ENCODE data around the gene FTCD.
"Not testable (repeated sequence)": the region's sequence is repeated elsewhere in the genome, so short reads cannot be mapped to it uniquely, and the experiment has no call there.

Gene FTCD

DNA sequence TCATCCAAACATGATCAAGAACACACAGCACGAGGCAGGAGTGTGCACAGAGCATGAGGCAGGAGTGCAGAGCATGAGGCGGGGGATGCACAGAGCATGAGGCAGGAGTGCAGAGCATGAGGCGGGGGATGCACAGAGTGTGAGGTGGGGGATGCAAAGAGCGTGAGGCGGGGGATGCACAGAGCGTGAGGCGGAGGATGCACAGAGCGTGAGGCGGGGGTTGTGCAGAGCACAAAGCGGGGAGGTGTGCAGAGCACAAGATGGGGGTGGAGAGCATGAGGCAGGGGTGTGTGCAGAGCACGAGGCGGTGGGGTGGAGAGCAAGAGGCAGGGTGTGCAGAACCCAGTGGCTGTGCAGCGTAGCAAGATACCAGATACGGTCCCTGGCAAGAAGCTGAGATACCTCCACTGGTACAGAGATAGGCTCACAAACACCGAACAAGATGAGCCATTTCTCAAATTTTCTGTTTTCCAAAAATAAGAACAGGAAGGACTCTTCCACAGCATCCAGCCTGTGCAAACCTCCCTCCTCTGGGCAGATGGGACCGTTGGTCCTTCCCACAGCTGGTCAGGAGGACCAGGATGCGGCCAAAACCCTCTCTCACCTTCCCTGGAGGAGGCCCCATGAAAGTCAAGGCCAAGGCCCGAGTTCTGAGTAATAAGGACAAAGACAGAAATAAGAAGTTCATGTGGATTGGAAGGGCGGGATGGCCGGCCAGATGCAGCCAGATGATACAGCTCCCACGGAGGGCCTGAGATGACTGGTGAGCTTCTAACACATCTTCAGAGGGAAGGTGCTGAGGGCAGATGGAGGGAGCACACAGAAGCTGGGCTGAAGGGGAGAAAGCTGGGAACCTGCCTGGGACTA is 16.9 kb upstream of the FTCD start:
- no peak for DNase-seq

GRCh38 chr21:46171585-46171984 is 16.2 kb upstream of the FTCD start:
- DNase-seq: no peak

DNA sequence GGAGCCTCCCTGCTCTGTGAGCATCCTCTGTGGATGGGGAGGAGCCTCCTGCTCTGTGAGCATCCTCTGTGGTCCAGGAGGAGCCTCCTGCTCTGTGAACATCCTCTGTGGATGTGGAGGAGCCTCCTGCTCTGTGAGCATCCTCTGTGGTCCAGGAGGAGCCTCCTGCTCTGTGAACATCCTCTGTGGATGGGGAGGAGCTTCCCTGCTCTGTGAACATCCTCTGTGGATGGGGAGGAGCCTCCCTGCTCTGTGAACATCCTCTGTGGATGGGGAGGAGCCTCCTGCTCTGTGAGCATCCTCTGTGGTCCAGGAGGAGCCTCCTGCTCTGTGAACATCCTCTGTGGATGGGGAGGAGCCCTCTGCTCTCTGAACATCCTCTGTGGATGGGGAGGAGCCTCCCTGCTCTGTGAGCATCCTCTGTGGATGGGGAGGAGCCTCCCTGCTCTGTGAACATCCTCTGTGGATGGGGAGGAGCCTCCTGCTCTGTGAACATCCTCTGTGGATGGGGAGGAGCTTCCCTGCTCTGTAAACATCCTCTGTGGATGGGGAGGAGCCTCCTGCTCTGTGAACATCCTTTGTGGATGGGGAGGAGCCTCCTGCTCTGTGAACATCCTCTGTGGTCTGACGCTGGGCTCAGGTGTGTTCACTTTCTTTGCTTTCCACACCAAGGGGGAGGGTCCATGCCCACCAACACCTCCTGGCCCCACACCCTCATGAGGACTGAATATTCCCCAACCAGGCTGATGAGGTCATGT is 15.2 kb upstream of the FTCD start:
- not testable (repeated sequence) for DNase-seq

DNA sequence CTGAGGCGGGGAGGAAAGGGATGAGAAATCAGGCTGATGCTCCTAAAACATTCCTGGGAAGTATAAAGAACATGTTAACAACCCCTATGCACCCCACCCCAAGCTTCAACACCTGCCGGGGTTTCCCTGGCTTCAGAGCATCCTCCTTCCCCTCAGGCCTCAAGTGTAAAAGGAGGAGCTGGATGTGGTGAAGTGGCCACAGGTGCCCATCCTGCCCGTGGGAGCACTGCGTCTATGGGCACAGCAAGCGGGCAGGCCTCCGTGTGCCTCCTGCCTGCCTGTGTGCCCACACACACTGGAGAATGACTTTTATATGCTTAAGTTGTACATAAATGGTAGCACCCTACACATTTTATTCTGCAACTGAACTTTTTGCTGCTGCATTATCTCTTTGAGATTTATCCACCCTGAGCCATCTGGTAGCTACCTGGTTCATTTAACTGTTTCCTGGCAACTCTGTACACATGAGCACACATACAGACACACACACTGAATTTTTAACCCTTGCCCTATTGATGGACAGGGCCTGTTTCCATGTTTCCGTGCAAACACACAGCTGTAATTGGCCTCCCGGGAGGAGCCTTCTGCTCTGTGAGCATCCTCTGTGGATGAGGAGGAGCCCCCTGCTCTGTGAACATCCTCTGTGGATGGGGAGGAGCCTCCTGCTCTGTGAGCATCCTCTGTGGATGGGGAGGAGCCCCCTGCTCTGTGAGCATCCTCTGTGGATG is 13.4 kb upstream of the FTCD start:
- DNase-seq: no peak

DNA sequence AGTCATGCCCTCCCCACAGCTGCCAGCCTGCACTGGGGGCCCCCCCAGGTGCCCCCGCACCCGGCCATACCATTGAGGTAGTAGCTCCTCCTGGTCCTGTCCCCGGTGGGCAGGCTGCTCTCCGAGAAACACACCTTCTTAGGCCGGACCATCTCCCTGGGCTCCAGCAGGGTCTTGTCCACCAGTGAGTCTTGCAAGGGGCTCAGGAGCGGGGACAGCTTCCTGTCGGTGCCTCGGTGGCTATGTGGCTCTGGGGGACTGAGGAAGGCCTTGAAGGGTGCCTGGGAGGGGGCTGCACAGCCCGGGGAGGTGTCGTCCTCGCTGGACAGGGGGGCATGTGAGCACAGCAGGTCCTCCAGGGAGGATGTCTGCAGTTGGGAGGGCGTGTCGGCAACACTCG is 12.9 kb upstream of the FTCD start:
- no peak for DNase-seq

DNA sequence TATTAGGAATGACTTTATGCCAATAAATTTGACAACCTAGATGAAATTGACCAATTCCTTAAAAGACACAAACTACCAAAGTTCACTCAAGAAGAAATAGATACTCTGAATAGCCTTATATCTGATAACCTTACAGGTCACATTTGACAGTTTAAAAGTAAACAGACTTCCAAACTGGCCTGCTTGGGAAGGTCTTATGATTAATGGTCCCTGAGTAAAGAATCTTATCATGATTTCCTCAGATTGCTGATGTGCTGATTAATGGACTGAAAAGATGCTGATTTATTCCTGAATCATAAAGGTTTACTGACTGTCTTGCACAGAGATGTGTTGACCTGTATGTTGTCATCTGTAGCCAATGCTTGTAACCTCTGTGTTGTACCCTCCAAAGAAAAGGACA is 9.7 kb upstream of the FTCD start:
- no peak for DNase-seq

DNA sequence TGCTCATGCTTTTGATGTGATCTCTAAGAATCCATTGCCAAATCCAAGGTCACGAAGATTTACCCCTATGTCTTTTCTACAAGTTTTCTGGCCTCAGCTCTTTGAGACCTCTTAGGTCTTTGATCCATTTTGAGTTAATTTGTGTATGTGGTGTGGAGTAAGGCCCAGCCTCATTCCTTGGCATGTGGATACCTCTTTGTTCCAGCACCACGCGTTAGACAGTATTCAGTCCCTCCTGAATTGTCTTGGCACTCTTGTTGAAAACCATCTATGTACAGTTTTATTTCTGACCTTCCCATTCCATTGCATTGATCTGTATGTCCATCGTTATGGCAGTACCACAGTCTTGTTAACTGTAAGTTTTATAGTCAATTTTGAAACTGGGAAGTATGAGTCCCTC is 8.0 kb upstream of the FTCD start:
- no peak for DNase-seq

DNA sequence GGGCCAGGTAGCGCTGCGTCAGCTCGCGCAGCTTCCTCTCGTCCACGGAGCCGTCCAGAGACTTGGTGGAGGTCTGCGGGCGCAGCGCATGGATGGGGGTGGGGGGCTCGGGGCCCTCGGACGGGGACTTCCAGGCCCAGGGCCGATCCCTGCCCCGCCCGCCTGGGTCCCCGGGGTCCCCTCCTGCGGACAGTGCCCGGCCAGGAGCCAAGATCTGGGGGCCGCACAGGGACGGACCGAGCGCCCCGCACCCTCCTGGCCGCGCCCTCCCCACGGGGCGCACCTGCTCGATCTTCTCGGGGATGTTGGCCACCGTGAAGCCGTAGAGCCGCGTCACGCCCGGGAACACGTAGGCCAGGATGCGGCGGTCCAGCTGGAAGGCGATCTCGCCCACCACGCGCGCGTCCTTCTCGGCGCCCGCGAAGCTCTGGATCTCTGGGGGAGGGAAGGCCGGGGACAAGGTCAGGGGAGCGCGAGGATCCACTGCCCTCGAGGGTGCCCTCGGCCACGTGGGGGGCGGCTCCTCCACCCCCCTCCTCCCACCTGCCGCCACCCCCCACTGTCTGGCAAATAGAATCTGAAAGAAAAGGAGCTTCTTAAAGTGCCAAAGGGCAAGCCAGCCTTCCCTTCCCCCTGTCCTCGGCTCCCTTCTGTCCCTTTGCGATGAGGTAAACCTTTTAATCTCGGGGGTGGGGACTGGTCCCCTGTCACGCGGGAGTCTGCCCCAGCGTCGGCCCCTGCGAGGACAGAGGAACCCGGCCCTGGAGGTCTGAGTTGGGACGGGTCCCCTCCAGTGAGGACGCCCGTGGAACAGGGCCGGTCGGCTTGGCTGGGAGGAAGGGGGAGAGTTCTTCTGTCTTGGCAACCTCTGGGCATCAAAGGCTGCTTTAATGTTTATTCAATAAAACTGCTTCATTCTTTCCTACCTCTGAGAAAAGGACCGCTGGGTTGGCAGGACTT is 6.5 kb upstream of the FTCD start:
- DNase-seq: no peak

DNA sequence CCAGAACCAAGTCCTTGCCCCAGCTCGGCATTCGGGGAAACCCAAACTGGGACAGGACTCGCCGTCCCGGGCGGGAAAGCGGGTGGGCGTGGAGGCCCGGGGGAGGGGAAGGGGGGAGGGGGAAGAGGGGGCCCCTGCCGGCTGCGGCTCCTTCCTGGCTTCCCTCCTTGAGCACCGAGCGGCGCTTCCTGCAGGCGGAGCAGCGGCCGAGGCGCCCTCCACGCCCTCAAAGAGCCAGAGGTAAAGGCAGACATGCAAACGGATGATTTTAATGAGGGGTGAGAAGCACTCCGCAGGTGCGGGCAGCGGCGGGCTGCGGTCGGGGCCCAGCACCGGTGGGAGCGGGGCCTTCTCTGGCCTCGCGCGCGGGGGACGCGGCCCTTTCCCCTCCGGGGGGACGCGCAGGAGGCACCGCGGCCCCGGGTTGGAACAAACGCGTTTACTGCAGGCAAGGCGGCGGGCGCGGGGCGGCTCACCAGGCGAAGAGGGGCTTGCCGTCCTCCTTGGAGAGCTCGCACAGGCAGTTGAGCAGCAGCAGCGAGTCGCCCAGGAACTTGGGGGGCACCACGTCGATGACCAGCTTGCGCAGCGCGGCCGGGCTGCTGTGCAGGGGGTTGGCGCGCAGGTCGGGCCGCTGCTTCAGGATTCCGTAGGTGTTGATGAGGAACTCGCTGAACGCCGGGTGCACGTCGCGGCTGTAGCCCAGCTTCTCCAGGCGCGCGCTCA is 5.7 kb upstream of the FTCD start:
- DNase-seq: no peak

GRCh38 chr21:46160657-46160906 is 5.2 kb upstream of the FTCD start:
- no peak for DNase-seq

DNA sequence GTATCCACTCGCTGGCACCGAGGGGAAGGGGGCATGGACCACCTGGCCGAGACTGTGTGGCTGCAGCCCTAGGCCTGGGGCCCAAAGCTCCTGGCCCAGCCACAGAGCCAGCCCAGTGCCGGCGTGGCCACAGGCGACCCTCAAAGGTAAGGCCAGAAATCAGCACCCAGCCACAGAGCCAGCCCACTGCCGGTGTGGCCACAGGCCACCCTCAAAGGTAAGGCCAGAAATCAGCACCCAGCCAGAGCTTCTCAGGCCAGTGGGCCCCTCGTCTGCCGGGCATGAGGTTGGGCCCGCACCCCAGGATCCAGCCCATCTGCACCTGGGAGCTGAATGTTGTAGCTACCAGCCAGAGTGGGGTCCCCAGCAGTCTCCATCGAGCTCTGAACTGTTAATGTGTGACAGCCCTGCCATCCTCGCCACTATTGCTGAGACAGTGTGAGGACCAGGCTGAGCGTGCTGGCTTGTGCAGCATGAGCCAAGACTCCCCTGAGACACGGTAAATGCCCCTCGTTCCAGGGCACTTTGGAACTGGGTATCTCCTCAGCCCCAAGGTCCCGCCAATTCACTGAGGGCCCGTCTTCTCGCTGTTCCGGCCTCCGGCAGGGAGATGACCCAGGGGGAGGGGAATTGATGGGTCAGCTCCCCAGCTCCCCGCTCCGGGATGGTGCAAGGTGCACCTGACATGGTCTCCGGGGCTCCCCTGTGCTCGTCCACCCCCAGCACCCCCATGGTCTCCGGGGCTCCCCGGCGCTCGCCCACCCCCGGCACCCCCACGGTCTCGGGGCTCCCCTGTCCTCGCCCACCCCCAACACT is 4.7 kb upstream of the FTCD start:
- no peak for DNase-seq

- no peak for DNase-seq
Observed at GRCh38 chr21:46159390-46159789, 4.0 kb upstream of the FTCD start.

GRCh38 chr21:46158666-46159300 is 3.4 kb upstream of the FTCD start:
- DNase-seq: no peak

GRCh38 chr21:46157987-46158451 is 2.6 kb upstream of the FTCD start:
- no peak for DNase-seq

DNA sequence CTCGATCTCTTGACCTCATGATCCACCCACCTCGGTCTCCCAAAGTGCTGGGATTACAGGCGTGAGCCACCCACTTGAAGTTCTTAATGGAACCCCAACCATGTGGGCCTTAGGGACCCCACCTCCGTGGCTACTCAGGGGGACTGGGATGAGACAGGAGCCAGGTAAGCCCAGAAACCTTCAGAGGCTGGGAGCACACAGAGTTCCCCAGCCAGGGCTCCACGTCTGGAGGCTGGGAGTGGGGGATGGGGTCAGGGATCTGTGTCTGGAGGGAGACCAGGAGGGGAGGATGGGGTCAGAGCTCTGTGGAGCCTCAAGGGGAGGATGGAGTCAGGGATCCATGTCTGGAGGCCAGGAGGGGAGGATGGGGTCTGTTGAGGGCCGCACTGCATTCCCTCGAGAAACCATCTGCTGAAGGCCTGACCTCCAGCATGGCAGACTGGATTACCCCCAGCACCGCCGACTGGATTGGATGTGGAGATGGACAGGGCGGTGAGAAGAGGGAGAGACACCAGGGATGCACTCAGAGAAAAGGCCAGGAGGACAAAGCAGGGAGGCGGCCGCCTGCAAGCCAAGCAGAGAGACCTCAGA is 2.1 kb upstream of the FTCD start:
- no peak for DNase-seq

- no peak for DNase-seq
Observed at GRCh38 chr21:46156678-46157077, 1.3 kb upstream of the FTCD start.

DNA sequence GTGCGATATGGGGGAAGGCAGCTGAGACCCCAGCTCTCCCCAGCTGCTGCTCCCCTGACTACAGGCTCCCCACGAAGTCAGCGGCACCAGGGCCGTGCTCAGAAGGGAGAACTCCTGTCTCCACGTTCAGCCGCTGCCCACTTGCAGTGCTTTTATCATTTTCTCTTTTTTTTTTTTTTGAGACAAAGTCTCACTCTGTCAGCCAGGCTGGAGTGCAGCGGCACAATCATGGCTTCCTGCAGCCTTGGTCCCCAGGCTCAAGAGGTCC is 933 bp upstream of the FTCD start:
- DNase-seq: no peak

GRCh38 chr21:46154955-46155513 is 345 bp downstream of the FTCD start:
- no peak for DNase-seq

- no peak for DNase-seq
Observed at GRCh38 chr21:46154155-46154954, 1.0 kb downstream of the FTCD start.

Measured in fibroblast of skin of abdomen (primary cell).